ENCODE measurements around the gene NOXO1. TPM values are rescaled to one million over a fixed set of nuclear protein-coding genes. Genes with fewer than 3 reads are reported as not detected.

The NOXO1 gene
- total RNA-seq, 1 donor from 2014 or later, result not detected

- DNase-seq (ENCODE audit: low spot score) (no peak), ATAC-seq (no peak)
- intact Hi-C loops (cut with DNase I), result loop anchor here (5.0 kb wide), 1 partner anchor 728 kb away; no protein-coding TSS in a partner anchor
Observed at GRCh38 chr16:1984347-1985225, 3.3 kb upstream of the NOXO1 start.

GRCh38 chr16:1983544-1984346 is 2.5 kb upstream of the NOXO1 start, which contains the start of gene GFER:
Gene GFER (plus strand): TSS chr16:1984193. CDS start chr16:1984219, 26 bp downstream.
- DNase-seq (ENCODE audit: low spot score), result peak; percentile 94
- ATAC-seq, result peak; percentile 94
- intact Hi-C loops (cut with DNase I), result loop anchor here (5.0 kb wide), 1 partner anchor 729 kb away; no protein-coding TSS in a partner anchor

GRCh38 chr16:1982991-1983543 is 1.8 kb upstream of the NOXO1 start:
- no peak for ATAC-seq
- no peak for DNase-seq (ENCODE audit: low spot score)
- intact Hi-C loops (cut with DNase I), result loop anchor here (5.0 kb wide), 1 partner anchor 729 kb away; no protein-coding TSS in a partner anchor

GRCh38 chr16:1982013-1982433 is 754 bp upstream of the NOXO1 start:
- ATAC-seq (no peak), DNase-seq (ENCODE audit: low spot score) (no peak)
- intact Hi-C loops (cut with DNase I), result loop anchor here (5.0 kb wide), 1 partner anchor 730 kb away; no protein-coding TSS in a partner anchor

- ATAC-seq (no peak), DNase-seq (ENCODE audit: low spot score) (no peak)
- intact Hi-C loops (cut with DNase I), result loop anchor here (5.0 kb wide), 1 partner anchor 732 kb away; no protein-coding TSS in a partner anchor
Observed at GRCh38 chr16:1980770-1981087, 540 bp downstream of the NOXO1 start.

GRCh38 chr16:1980030-1980769 is 1.1 kb downstream of the NOXO1 start:
- intact Hi-C loops (cut with DNase I), result loop anchor here (5.0 kb wide), 1 partner anchor 732 kb away; no protein-coding TSS in a partner anchor
- ATAC-seq (no peak), DNase-seq (ENCODE audit: low spot score) (no peak)

- ATAC-seq, result no peak
Observed at GRCh38 chr16:1979271-1980029, 1.8 kb downstream of the NOXO1 start.

GRCh38 chr16:1978476-1979120 is 2.7 kb downstream of the NOXO1 start:
- ATAC-seq (no peak), DNase-seq (ENCODE audit: low spot score) (no peak)
- intact Hi-C loops (cut with DNase I), result loop anchor here (2.0 kb wide), 1 partner anchor 18 kb away; no protein-coding TSS in a partner anchor

More at GRCh38 chr16:1979271-1980029, 1.8 kb downstream of the NOXO1 start:
- no peak for DNase-seq (ENCODE audit: low spot score)
- intact Hi-C loops (cut with DNase I), result loop anchor here (2.0 to 5.0 kb wide), 2 partner anchors 19 to 733 kb away; no protein-coding TSS in a partner anchor

- DNase-seq (ENCODE audit: low spot score) (no peak), ATAC-seq (no peak)
- intact Hi-C loops (cut with DNase I), result loop anchor here (2.0 kb wide), 1 partner anchor 17 kb away; no protein-coding TSS in a partner anchor
Observed at GRCh38 chr16:1977875-1978268, 3.4 kb downstream of the NOXO1 start.

- DNase-seq (ENCODE audit: low spot score) (no peak), ATAC-seq (no peak)
- intact Hi-C loops (cut with DNase I), result no loop called here
Observed at GRCh38 chr16:1976951-1977874, 4.1 kb downstream of the NOXO1 start.

- intact Hi-C loops (cut with DNase I), result no loop called here
- DNase-seq (ENCODE audit: low spot score), result no peak
- no peak for ATAC-seq
Observed at GRCh38 chr16:1976216-1976520, 5.1 kb downstream of the NOXO1 start.

- intact Hi-C loops (cut with DNase I), result no loop called here
- ATAC-seq, result no peak
- no peak for DNase-seq (ENCODE audit: low spot score)
Observed at GRCh38 chr16:1975432-1976215, 5.6 kb downstream of the NOXO1 start.

GRCh38 chr16:1974157-1975070 is 6.9 kb downstream of the NOXO1 start:
- DNase-seq (ENCODE audit: low spot score) (no peak), ATAC-seq (no peak)
- intact Hi-C loops (cut with DNase I), result no loop called here

- ATAC-seq, result no peak
Observed at GRCh38 chr16:1973461-1974156, 7.7 kb downstream of the NOXO1 start.

More at GRCh38 chr16:1973461-1974156, 7.7 kb downstream of the NOXO1 start:
- intact Hi-C loops (cut with DNase I), result no loop called here
- DNase-seq (ENCODE audit: low spot score), result no peak
